ENCODE results near the gene TRIM41.

TRIM41 gene

DNA sequence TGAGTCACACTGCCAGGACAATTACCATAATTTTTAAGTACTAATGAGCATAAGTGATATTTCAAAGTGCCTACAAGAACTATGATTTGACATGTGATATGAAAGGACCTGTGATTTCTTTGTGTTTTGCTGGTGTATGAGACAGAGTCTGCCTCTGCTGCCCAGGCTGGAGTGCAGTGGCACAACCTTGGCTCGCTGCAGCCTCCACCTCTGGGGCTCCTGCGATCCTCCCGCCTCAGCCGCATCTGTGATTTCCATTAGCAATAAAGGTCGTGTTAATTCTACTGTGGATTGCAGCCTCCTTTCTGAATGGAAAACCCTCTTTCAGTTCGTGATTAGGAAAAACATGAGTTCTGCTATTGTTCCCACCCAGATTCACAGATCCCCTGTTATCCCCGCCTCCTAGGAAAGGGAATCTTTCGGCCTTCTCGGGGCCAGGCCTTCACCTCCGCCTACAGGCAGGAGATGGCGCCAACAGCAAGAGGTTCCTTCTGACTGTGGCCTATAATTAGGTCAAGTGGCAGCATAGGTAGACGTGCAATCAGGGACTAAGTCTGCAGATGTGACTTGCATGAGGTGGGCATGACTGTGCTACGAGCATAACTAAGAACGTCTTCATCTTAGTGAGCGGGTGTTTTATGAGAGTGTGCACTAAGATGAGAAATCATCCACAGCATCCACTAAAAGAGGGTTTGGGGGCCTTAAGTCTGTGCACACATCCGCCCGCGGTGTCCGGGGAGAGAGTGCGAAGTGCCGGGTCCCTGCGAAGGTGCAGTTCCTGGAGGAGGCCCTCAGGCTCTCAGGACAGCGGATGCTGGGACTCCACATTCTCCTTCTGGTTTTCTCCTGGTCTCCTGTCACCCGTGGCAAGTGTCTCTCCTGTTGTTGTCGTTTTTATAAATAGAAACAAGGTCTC is 41.2 kb upstream of the TRIM41 start:
- no peak overlapping the region for H3K9ac ChIP-seq (ENCODE audit: low read length)
- no peak overlapping the region for H3K4me3 ChIP-seq (ENCODE audit: insufficient read depth, low read length, poor library complexity, severe bottlenecking)
- no peak overlapping the region for H3K27ac ChIP-seq (ENCODE audit: low read depth, low read length)
- H2AFZ ChIP-seq (ENCODE audit: low read depth, low read length, severe bottlenecking) = no peak overlapping the region
- TF ChIP-seq, protein P1, sequence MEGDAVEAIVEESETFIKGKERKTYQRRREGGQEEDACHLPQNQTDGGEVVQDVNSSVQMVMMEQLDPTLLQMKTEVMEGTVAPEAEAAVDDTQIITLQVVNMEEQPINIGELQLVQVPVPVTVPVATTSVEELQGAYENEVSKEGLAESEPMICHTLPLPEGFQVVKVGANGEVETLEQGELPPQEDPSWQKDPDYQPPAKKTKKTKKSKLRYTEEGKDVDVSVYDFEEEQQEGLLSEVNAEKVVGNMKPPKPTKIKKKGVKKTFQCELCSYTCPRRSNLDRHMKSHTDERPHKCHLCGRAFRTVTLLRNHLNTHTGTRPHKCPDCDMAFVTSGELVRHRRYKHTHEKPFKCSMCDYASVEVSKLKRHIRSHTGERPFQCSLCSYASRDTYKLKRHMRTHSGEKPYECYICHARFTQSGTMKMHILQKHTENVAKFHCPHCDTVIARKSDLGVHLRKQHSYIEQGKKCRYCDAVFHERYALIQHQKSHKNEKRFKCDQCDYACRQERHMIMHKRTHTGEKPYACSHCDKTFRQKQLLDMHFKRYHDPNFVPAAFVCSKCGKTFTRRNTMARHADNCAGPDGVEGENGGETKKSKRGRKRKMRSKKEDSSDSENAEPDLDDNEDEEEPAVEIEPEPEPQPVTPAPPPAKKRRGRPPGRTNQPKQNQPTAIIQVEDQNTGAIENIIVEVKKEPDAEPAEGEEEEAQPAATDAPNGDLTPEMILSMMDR (IDR thresholded peaks at IDR 0.05; ENCODE audit: insufficient read depth, low read length, poor library complexity, severe bottlenecking) = peak; percentile 69
- TF ChIP-seq EZH2phosphoT487 (conservative IDR thresholded peaks at IDR 0.05; ENCODE audit: low read length) = no peak
- no peaks in the 10 kb centered on the region for H3K27me3 ChIP-seq (ENCODE audit: low read length)
- no peaks in the 10 kb centered on the region for H3K9me2 ChIP-seq (replicated peaks; ENCODE audit: insufficient read depth, low read length)
- no peaks in the 10 kb centered on the region for H3K79me2 ChIP-seq (ENCODE audit: insufficient read depth, low read length)
- no peaks in the 10 kb centered on the region for H3K36me3 ChIP-seq (ENCODE audit: low read length)
- H3F3A ChIP-seq (ENCODE audit: insufficient read depth) = peaks cover 24% of the 10 kb centered on the region
- H3K9me3 ChIP-seq (ENCODE audit: insufficient read depth, low read length) = no peaks in the 10 kb centered on the region
- H4K20me1 ChIP-seq (ENCODE audit: low read depth, low read length) = no peaks in the 10 kb centered on the region
- H3K4me2 ChIP-seq (ENCODE audit: low read depth, low read length, poor library complexity, severe bottlenecking) = no peak overlapping the region

DNA sequence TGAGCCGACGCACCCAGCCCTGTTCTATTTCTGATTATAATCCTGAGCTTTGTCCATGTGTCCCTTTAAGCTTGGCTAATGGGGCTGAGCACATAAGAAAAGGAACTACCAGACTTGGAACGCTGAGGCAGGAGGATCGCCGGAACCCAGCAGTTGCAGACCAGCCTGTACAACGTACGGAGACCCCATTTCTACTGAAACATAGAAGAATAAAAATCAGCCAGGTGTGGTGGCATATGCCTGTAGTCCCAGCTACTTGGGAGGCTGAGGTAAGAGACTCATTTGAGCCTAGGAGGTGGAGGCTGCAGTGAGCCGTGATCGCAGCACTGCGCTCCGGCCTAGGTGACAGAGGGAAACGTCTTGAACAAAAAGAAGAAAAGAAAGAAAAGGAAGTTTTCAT is 40.4 kb upstream of the TRIM41 start:
- Histone ChIP-seq H3K36me3 (ENCODE audit: low read length) (no peaks in the 10 kb centered on the region), H4K20me1 (ENCODE audit: low read depth, low read length) (no peaks in the 10 kb centered on the region), H3K79me2 (ENCODE audit: insufficient read depth, low read length) (no peaks in the 10 kb centered on the region), H3F3A (ENCODE audit: insufficient read depth) (peaks cover 31% of the 10 kb centered on the region), H3K9ac (ENCODE audit: low read length) (no peak overlapping the region), H3K9me2 (replicated peaks; ENCODE audit: insufficient read depth, low read length) (no peaks in the 10 kb centered on the region), H3K27me3 (ENCODE audit: low read length) (no peaks in the 10 kb centered on the region), H3K4me2 (ENCODE audit: low read depth, low read length, poor library complexity, severe bottlenecking) (no peak overlapping the region), H2AFZ (ENCODE audit: low read depth, low read length, severe bottlenecking) (no peak overlapping the region), H3K9me3 (ENCODE audit: insufficient read depth, low read length) (no peaks in the 10 kb centered on the region), H3K4me3 (ENCODE audit: insufficient read depth, low read length, poor library complexity, severe bottlenecking) (no peak overlapping the region), H3K27ac (ENCODE audit: low read depth, low read length) (no peak overlapping the region)
- TF ChIP-seq EZH2phosphoT487 (conservative IDR thresholded peaks at IDR 0.05; ENCODE audit: low read length) = no peak
- TF ChIP-seq, protein P1 (IDR thresholded peaks at IDR 0.05; ENCODE audit: insufficient read depth, low read length, poor library complexity, severe bottlenecking) = no peak

DNA sequence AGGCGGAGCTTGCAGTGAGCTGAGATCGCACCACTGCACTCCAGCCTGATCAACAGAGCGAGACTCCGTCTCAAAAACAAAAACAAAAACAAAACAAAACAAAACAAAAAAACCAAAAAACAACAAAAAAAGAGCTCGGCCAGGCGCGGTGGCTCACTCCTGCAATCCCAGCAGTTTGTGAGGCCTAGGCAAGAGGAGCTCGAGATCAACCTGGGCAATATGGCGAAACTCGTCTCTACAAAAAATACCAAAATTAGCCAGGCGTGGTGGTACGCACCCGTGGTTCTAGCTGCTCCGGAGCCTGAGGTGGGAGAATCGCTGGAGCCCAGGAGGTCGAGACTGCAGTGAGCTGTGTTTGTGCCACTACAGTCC is 38.2 kb upstream of the TRIM41 start:
- Histone ChIP-seq H4K20me1 (ENCODE audit: low read depth, low read length) (no peaks in the 10 kb centered on the region), H2AFZ (ENCODE audit: low read depth, low read length, severe bottlenecking) (peak overlapping the region; percentile 86), H3K79me2 (ENCODE audit: insufficient read depth, low read length) (no peaks in the 10 kb centered on the region), H3K9ac (ENCODE audit: low read length) (peak overlapping the region; percentile 46), H3K27ac (ENCODE audit: low read depth, low read length) (peak overlapping the region; percentile 46), H3K27me3 (ENCODE audit: low read length) (no peaks in the 10 kb centered on the region), H3K9me2 (replicated peaks; ENCODE audit: insufficient read depth, low read length) (no peaks in the 10 kb centered on the region), H3K9me3 (ENCODE audit: insufficient read depth, low read length) (no peaks in the 10 kb centered on the region), H3K36me3 (ENCODE audit: low read length) (no peaks in the 10 kb centered on the region), H3F3A (ENCODE audit: insufficient read depth) (peaks cover 40% of the 10 kb centered on the region), H3K4me2 (ENCODE audit: low read depth, low read length, poor library complexity, severe bottlenecking) (peak overlapping the region; percentile 99), H3K4me3 (ENCODE audit: insufficient read depth, low read length, poor library complexity, severe bottlenecking) (peak overlapping the region; percentile 61)
- TF ChIP-seq EZH2phosphoT487 (conservative IDR thresholded peaks at IDR 0.05; ENCODE audit: low read length) = no peak
- TF ChIP-seq, protein P1 (IDR thresholded peaks at IDR 0.05; ENCODE audit: insufficient read depth, low read length, poor library complexity, severe bottlenecking) = no peak

All from SU-DHL-6 (cell line).